SK-N-SH (cell line): ENCODE measurements around the gene SSC4D.

Source experiments
- CTCF ChIP-seq: fragments of 200-600 bp; sonication (generic); IDR thresholded peaks from 2 replicates; pipeline ENCODE4 v1.6.1; 2017; ENCODE audit warnings: antibody characterized with exemption, mild to moderate bottlenecking, moderate library complexity
- GABPA ChIP-seq: IDR thresholded peaks from 2 replicates; pipeline ENCODE4 v1.4.0; 2012; ENCODE audit warnings: low read depth, mild to moderate bottlenecking
- PBX3 ChIP-seq: IDR thresholded peaks from 2 replicates; pipeline ENCODE4; 2012

- TF ChIP-seq CTCF (no peak), PBX3 (no peak), GABPA (no peak)
These were observed 26.2 kb downstream of the SSC4D start for GRCh38 chr7:76383089-76383944.
